HepG2 (cell line): ENCODE measurements around the gene PDIA2. TPM values are rescaled to one million over a fixed set of nuclear protein-coding genes. Genes with fewer than 3 reads are reported as not detected.

Experiments
- ATAC-seq: fragments of 200-7000 bp; cut with Tn5 transposase; 3 replicates; pipeline ENCODE4 v1.9.1; 2020; ENCODE audit warnings: mild to moderate bottlenecking, moderate library complexity
- BruUV-seq: library from RNA; stranded (reverse); fragments of 400-500 nt; replicated peaks from 2 replicates; lab custom pipeline; 2021; lab: Mats Ljungman, UMichigan
- CTCF ChIA-PET: fragments of 300-600 bp; formaldehyde crosslinking; extraction: SDS; loops from one replicate; lab custom pipeline; 2021; ENCODE audit warnings: low total read pairs, inconsistent platforms, low intra/inter-chr PET ratio; lab: Yijun Ruan, JAX
- POLR2A ChIA-PET: fragments of 350-600 bp; sonication (Branson Sonifier 250); formaldehyde crosslinking; loops from one replicate; lab custom pipeline; 2020; ENCODE audit warnings: antibody characterized with exemption, inconsistent platforms; lab: Yijun Ruan, JAX
- DNase-seq: peaks from one replicate; pipeline ENCODE4 v3.0.0-alpha.2; 2015; ENCODE audit warnings: low spot score
- FAIRE-seq: peaks from 3 replicates; lab custom pipeline; 2011; peaks lifted over from hg19 to GRCh38; lab: Jason Lieb, UNC
- H2AFZ ChIP-seq: one replicate; pipeline ENCODE4 v1.6.1; 2011; ENCODE audit warnings: low read length, inconsistent platforms
- H3K27ac ChIP-seq: fragments of 300-600 bp; 3 replicates; pipeline ENCODE4 v1.8.0; 2011; ENCODE audit warnings: mixed run types, mild to moderate bottlenecking, mixed read lengths, low read length, inconsistent platforms; ENCODE audit not compliant: insufficient read depth; ENCODE audit errors: extremely low read length
- H3K27me3 ChIP-seq, 2 experiments: fragments of 200-600 bp in 1 of 2; 2 replicates in 1 of 2; 3 replicates in 1 of 2; pipeline versions ENCODE4 v1.6.0 to v1.8.0; 2011; ENCODE audit warnings: low read length in 2 of 2, mild to moderate bottlenecking in 2 of 2, moderate library complexity in 2 of 2, inconsistent platforms in 1 of 2; ENCODE audit not compliant: insufficient read depth in 2 of 2, control insufficient read depth in 1 of 2
- H3K36me3 ChIP-seq, 2 experiments: fragments of 200-600 bp in 1 of 2; replicated peaks in 1 of 2; 2 replicates in 1 of 2; 3 replicates in 1 of 2; pipeline versions ENCODE4 v1.5.1 to v1.8.0; 2011; ENCODE audit warnings: low read length in 2 of 2, inconsistent platforms in 1 of 2; ENCODE audit not compliant: insufficient read depth in 2 of 2, control insufficient read depth in 1 of 2
- H3K4me1 ChIP-seq: 2 replicates; pipeline ENCODE4 v1.5.1; 2012; ENCODE audit warnings: low read length, inconsistent platforms; ENCODE audit not compliant: insufficient read depth
- H3K4me2 ChIP-seq: 2 replicates; pipeline ENCODE4 v1.6.0; 2011; ENCODE audit warnings: low read depth, low read length, inconsistent platforms
- H3K4me3 ChIP-seq, 3 experiments: fragments of 200-600 bp in 1 of 3; sonication (generic), shearing (Covaris generic) in 1 of 3; replicated peaks in 1 of 3; 2 replicates each; pipeline ENCODE4 v1.5.1; 2011 to 2016; ENCODE audit warnings: low read length in 3 of 3, inconsistent platforms in 2 of 3, low read depth in 2 of 3, mild to moderate bottlenecking in 2 of 3, control low read depth in 1 of 3, mixed read lengths in 1 of 3; ENCODE audit not compliant: insufficient read depth in 1 of 3
- H3K79me2 ChIP-seq: one replicate; pipeline ENCODE4 v1.6.1; 2011; ENCODE audit warnings: low read length, inconsistent platforms; ENCODE audit not compliant: insufficient read depth
- H3K9ac ChIP-seq: 2 replicates; pipeline ENCODE4 v1.6.0; 2011; ENCODE audit warnings: mild to moderate bottlenecking, low read depth, low read length, inconsistent platforms; ENCODE audit not compliant: insufficient read depth
- H3K9me3 ChIP-seq: 2 replicates; pipeline ENCODE4 v1.5.1; 2012; ENCODE audit warnings: mild to moderate bottlenecking, low read length
- H4K20me1 ChIP-seq: 2 replicates; pipeline ENCODE4 v1.6.0; 2011; ENCODE audit warnings: inconsistent platforms, mild to moderate bottlenecking, low read length, moderate library complexity; ENCODE audit not compliant: insufficient read depth
- FOSL1 ChIP-seq: sonication (generic); formaldehyde crosslinking; IDR thresholded peaks from 2 replicates; pipeline ENCODE4 v1.9.0; 2021; ENCODE audit warnings: missing genetic modification reagents, borderline replicate concordance
- IKZF4 ChIP-seq: sonication (generic); formaldehyde crosslinking; IDR thresholded peaks from 2 replicates; pipeline ENCODE4 v1.5.1; 2020; ENCODE audit warnings: borderline replicate concordance, mild to moderate bottlenecking, low read depth, missing genetic modification reagents; ENCODE audit errors: not compliant biosample characterization
- ZFP36L1 ChIP-seq: sonication (generic); formaldehyde crosslinking; IDR thresholded peaks from 2 replicates; pipeline ENCODE4 v1.8.0; 2022; ENCODE audit warnings: mild to moderate bottlenecking, missing genetic modification reagents, moderate library complexity
- ZNF12 ChIP-seq: sonication (generic); formaldehyde crosslinking; IDR thresholded peaks from 2 replicates; pipeline ENCODE4 v1.5.0; 2020; ENCODE audit warnings: missing genetic modification reagents
- ZNF260 ChIP-seq: sonication (generic); formaldehyde crosslinking; IDR thresholded peaks from 2 replicates; pipeline ENCODE4 v1.4.0; 2020; ENCODE audit warnings: missing genetic modification reagents, low read depth, mild to moderate bottlenecking, borderline replicate concordance
- ZNF503 ChIP-seq: sonication (generic); formaldehyde crosslinking; IDR thresholded peaks from 2 replicates; pipeline ENCODE4 v1.4.0; 2020; ENCODE audit warnings: missing genetic modification reagents
- ZNF547 ChIP-seq: sonication (generic); formaldehyde crosslinking; IDR thresholded peaks from 2 replicates; pipeline ENCODE4 v1.5.1; 2020; ENCODE audit warnings: mild to moderate bottlenecking, missing genetic modification reagents
- WGBS: methylation state at CpG from one replicate; pipeline ENCODE4 v1.1.6; 2017; ENCODE audit warnings: low lambda C conversion rate; 5-methylcytosine and 5-hydroxymethylcytosine counted together
- in situ Hi-C: cut with HindIII; loops from 2 replicates; pipeline ENCODE4 v1.10.0; 2017; ENCODE audit warnings: low pct_unique_long_range_greater_than_20kb; ENCODE audit not compliant: extremely low pct_ligation_motif_present
- intact Hi-C: fragments of 100-400 bp; cut with micrococcal nuclease; formaldehyde crosslinking; loops from one replicate; pipeline ENCODE4 v1.10.0; 2022; ENCODE audit not compliant: unreplicated experiment
- polyA plus RNA-seq, 8 experiments: library from polyadenylated mRNA; depleted of rRNA in 3 of 8; stranded (reverse) in 7 of 8; unstranded in 1 of 8; fragments of >200 nt; fragmentation: Illumina TruSeq in 4 of 8; extraction: Trizol in 4 of 8; gene quantifications; 2 replicates each; pipeline versions ENCODE4 v1.2.1 to v1.2.3, GENCODE V29; 2011 to 2016; ENCODE audit warnings: low read depth in 4 of 8, missing spikeins in 1 of 8, mixed read lengths in 1 of 8; ENCODE audit not compliant: insufficient read depth in 1 of 8
- total RNA-seq, 5 experiments: library from RNA; depleted of rRNA; stranded (reverse); fragments of >200 nt; fragmentation: Illumina TruSeq; extraction: Trizol; gene quantifications; 2 replicates each; pipeline ENCODE4 v1.2.3, GENCODE V29; 2016; ENCODE audit warnings: low read depth in 1 of 5
- TF ChIP-seq, protein P1 (sequence below): sonication (generic); formaldehyde crosslinking; IDR thresholded peaks from 2 replicates; pipeline ENCODE4 v1.5.1; 2020; ENCODE audit warnings: mild to moderate bottlenecking, missing genetic modification reagents, borderline replicate concordance

Gene PDIA2
- total and polyA plus RNA-seq, 2 of the 13 experiments (the other 11 are each of a cell fraction or from before 2014, with no cell fraction given) = 0.35 to 1.9 TPM

DNA sequence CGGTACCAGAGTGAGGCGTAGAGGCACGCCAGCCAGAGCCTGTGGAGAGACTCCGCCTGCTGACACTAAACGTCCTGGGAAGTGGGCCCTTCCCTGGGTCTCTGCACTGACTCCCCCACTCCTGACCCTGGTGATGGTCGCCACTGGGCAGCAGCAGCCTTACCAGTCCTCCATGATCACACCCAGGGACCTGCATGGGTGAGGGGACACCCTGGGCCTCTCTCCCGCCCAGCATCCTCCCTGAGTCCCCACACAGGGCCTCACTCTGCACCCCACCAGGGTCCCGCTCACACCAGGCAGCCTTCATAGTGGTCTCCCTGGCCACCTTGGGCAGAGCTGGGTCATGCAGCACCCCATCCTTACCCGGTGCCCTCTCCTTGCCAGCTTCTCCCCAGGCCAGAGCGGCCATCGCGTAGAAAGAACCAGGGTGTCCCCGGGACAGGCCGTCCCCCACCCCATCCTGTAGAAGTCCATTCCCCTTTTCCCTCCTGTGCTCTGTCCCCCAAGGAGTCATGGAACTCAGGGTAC, 17.9 kb upstream of the PDIA2 start:
- Histone ChIP-seq H3K4me3 (no peak overlapping the region), H3K4me1 (peaks cover 21% of the 10 kb centered on the region), H3K9ac (no peak overlapping the region), H3K36me3 (peaks cover 10 to 12% of the 10 kb centered on the region in 2 experiments; a peak in 4 of 5 replicates), H3K27me3 (peaks cover 9 to 16% of the 10 kb centered on the region in 2 experiments; a peak in 4 of 5 replicates), H2AFZ (no peak overlapping the region), H3K79me2 (no peaks in the 10 kb centered on the region), H3K27ac (no peak overlapping the region)
- DNase-seq (no peak), FAIRE-seq (no peak), ATAC-seq (no peak)
- CTCF ChIA-PET = no interaction called here
- TSS peak; percentile 54 for BruUV-seq
- intact Hi-C loops (no loop called here), in situ Hi-C loops (no loop called here)
- TF ChIP-seq ZNF12 (CRISPR knock-in tag) (no peak), ZFP36L1 (CRISPR knock-in tag) (no peak), IKZF4 (CRISPR knock-in tag) (no peak), ZNF503 (CRISPR knock-in tag) (no peak), ZNF547 (CRISPR knock-in tag) (no peak), FOSL1 (CRISPR knock-in tag) (no peak), ZNF260 (CRISPR knock-in tag) (no peak)
- TF ChIP-seq, protein P1, sequence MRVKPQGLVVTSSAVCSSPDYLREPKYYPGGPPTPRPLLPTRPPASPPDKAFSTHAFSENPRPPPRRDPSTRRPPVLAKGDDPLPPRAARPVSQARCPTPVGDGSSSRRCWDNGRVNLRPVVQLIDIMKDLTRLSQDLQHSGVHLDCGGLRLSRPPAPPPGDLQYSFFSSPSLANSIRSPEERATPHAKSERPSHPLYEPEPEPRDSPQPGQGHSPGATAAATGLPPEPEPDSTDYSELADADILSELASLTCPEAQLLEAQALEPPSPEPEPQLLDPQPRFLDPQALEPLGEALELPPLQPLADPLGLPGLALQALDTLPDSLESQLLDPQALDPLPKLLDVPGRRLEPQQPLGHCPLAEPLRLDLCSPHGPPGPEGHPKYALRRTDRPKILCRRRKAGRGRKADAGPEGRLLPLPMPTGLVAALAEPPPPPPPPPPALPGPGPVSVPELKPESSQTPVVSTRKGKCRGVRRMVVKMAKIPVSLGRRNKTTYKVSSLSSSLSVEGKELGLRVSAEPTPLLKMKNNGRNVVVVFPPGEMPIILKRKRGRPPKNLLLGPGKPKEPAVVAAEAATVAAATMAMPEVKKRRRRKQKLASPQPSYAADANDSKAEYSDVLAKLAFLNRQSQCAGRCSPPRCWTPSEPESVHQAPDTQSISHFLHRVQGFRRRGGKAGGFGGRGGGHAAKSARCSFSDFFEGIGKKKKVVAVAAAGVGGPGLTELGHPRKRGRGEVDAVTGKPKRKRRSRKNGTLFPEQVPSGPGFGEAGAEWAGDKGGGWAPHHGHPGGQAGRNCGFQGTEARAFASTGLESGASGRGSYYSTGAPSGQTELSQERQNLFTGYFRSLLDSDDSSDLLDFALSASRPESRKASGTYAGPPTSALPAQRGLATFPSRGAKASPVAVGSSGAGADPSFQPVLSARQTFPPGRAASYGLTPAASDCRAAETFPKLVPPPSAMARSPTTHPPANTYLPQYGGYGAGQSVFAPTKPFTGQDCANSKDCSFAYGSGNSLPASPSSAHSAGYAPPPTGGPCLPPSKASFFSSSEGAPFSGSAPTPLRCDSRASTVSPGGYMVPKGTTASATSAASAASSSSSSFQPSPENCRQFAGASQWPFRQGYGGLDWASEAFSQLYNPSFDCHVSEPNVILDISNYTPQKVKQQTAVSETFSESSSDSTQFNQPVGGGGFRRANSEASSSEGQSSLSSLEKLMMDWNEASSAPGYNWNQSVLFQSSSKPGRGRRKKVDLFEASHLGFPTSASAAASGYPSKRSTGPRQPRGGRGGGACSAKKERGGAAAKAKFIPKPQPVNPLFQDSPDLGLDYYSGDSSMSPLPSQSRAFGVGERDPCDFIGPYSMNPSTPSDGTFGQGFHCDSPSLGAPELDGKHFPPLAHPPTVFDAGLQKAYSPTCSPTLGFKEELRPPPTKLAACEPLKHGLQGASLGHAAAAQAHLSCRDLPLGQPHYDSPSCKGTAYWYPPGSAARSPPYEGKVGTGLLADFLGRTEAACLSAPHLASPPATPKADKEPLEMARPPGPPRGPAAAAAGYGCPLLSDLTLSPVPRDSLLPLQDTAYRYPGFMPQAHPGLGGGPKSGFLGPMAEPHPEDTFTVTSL (CRISPR knock-in tag) = no peak
- TF ChIP-seq, all 625 proteins: peak for 0
- POLR2A ChIA-PET = interaction anchor here (0.9 kb wide), 1 partner anchor 30 kb away, joined by 3 read pairs; the partner anchor contains the start of gene FAM234A
- Histone ChIP-seq H3K4me2 (no peak overlapping the region), H4K20me1 (no peaks in the 10 kb centered on the region), H3K9me3 (no peaks in the 10 kb centered on the region)
- WGBS = 92% methylated on average over 7 of the region's 14 CpGs
